ENCODE results near the gene RNF222. TPM values are rescaled to one million over a fixed set of nuclear protein-coding genes. Genes with fewer than 3 reads are reported as not detected.
"Not testable (repeated sequence)": the region's sequence is repeated elsewhere in the genome, so short reads cannot be mapped to it uniquely, and the experiment has no call there.

RNF222 gene
- total and polyA plus RNA-seq, 4 experiments from 2014 or later, result 0.08 to 0.17 (median 0.14) TPM

GRCh38 chr17:8376271-8377067 lies 21.2 kb downstream of the RNF222 start, which contains the start of gene KRABD2:
TSS of gene KRABD2 (minus strand) at chr17:8376704.
- Mint-ChIP-seq H3K4me1 (peaks cover 28 to 66% (median 47%) of the 10 kb centered on the region in 4 donors), H3K27ac (peak within 1 kb of the TSS; percentile 87 to 93 (median 92)), H3K9me3 (no peaks in the 10 kb centered on the region), H3K36me3 (peaks cover 39 to 59% of the 10 kb centered on the region in 2 donors), H3K27me3 (no peaks in the 10 kb centered on the region), H3K4me3 (peak within 1 kb of the TSS; percentile 88 to 91 (median 90))
- ChIA-PET CTCF (ENCODE audit: partially characterized antibody) (interaction anchor here (0.6 to 2.1 kb wide), 19 partner anchors 11 to 580 kb away, joined by 3 to 11 read pairs (median 4); partner anchors contain the start of gene SLC25A35), POLR2A (ENCODE audit: partially characterized antibody) (interaction anchor here (0.8 to 2.3 kb wide), 10 partner anchors 10 to 690 kb away, joined by 3 to 18 read pairs (median 4); partner anchors contain the start of genes CTC1, NDEL1 and SLC25A35)
- intact Hi-C loops (cut with micrococcal nuclease), result loop anchor here (5.0 kb wide), 1 partner anchor 239 kb away; no protein-coding TSS in a partner anchor
- Histone ChIP-seq H3K9me3 (ENCODE audit: control insufficient read depth in 1 of 2, low read length in 2 of 2) (no peaks in the 10 kb centered on the region), H3K4me1 (ENCODE audit: insufficient read depth, low read length) (peaks cover 43% of the 10 kb centered on the region), H3K27me3 (ENCODE audit: insufficient read depth, low read length) (no peaks in the 10 kb centered on the region), H3K36me3 (ENCODE audit: insufficient read depth, low read length) (peaks cover 44% of the 10 kb centered on the region), H3K4me3 (ENCODE audit: low read length in 2 of 2) (peak within 1 kb of the TSS; percentile 86 to 97), H3K27ac (ENCODE audit: low read depth, low read length) (peak within 1 kb of the TSS; percentile 85)
- peak; percentile 84 to 91 (median 86) for DNase-seq

DNA sequence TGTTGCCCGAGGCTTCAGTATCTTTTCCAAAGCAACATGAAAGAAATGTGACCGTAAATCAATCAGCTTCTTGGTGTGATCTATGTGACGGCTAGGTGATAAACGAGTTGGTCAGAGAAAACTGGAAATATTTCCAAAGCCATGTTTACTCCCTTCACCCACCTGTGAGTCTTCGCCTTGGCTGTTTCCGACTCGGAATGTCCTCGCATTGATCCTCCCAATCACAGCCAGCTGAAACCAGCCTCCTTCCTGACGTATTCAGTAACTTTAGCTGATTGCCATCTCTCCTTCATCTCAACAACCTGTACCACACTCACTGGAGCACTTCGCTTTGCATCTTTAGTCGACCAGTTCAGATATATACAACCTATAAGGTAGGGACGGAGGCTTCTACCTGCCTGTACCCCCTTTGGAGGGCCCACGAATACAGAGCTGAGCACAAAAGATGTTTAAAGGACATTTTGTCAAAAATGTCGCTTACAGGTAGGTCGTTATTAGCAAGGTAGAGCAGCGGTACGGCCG lies 21.8 kb downstream of the RNF222 start:
- H3K27me3 ChIP-seq (ENCODE audit: insufficient read depth, low read length), result no peaks in the 10 kb centered on the region
- H3K36me3 ChIP-seq (ENCODE audit: insufficient read depth, low read length), result peaks cover 41% of the 10 kb centered on the region
- intact Hi-C loops (cut with micrococcal nuclease), result loop anchor here (5.0 kb wide), 1 partner anchor 238 kb away; no protein-coding TSS in a partner anchor
- H3K9me3 ChIP-seq (ENCODE audit: control insufficient read depth in 1 of 2, low read length in 2 of 2), result no peaks in the 10 kb centered on the region
- peaks cover 23 to 59% (median 42%) of the 10 kb centered on the region in 4 donors for H3K4me1 Mint-ChIP-seq
- H3K27me3 Mint-ChIP-seq, result no peaks in the 10 kb centered on the region
- peaks cover 37% of the 10 kb centered on the region for H3K4me1 ChIP-seq (ENCODE audit: insufficient read depth, low read length)
- ChIA-PET POLR2A (ENCODE audit: partially characterized antibody) (interaction anchor here (0.6 to 2.3 kb wide), 9 partner anchors 8 to 370 kb away, joined by 3 to 18 read pairs (median 4); partner anchors contain the start of genes NDEL1 and SLC25A35), CTCF (ENCODE audit: partially characterized antibody) (interaction anchor here (0.7 to 2.0 kb wide), 11 partner anchors 12 to 622 kb away, joined by 3 to 11 read pairs (median 4); partner anchors contain the start of gene SLC25A35)
- H3K27ac Mint-ChIP-seq, result peak overlapping the region; percentile 87 to 93 (median 92)
- peak overlapping the region; percentile 85 for H3K27ac ChIP-seq (ENCODE audit: low read depth, low read length)
- peak overlapping the region; percentile 86 to 97 for H3K4me3 ChIP-seq (ENCODE audit: low read length in 2 of 2)
- DNase-seq, result no peak
- no peaks in the 10 kb centered on the region for H3K9me3 Mint-ChIP-seq
- H3K4me3 Mint-ChIP-seq, result peak overlapping the region; percentile 88 to 91 (median 90)
- H3K36me3 Mint-ChIP-seq, result peaks cover 36 to 56% of the 10 kb centered on the region in 2 donors

- Histone ChIP-seq H3K36me3 (ENCODE audit: insufficient read depth, low read length) (peaks cover 34% of the 10 kb centered on the region), H3K4me1 (ENCODE audit: insufficient read depth, low read length) (peaks cover 18% of the 10 kb centered on the region)
- H3K27ac Mint-ChIP-seq; H3K4me3 Mint-ChIP-seq; H3K27me3 Mint-ChIP-seq; DNase-seq; H3K27me3 ChIP-seq (ENCODE audit: insufficient read depth, low read length); H3K9me3 Mint-ChIP-seq; CTCF ChIA-PET (ENCODE audit: partially characterized antibody); POLR2A ChIA-PET (ENCODE audit: partially characterized antibody); H3K27ac ChIP-seq (ENCODE audit: low read depth, low read length); H3K4me3 ChIP-seq (ENCODE audit: low read length in 2 of 2); H3K9me3 ChIP-seq (ENCODE audit: control insufficient read depth in 1 of 2, low read length in 2 of 2); intact Hi-C loops (cut with micrococcal nuclease): not testable (repeated sequence)
- Mint-ChIP-seq H3K4me1 (peaks cover 15 to 40% (median 27%) of the 10 kb centered on the region in 4 donors), H3K36me3 (peaks cover 34 to 54% of the 10 kb centered on the region in 2 donors)
Measured at GRCh38 chr17:8373856-8374255, 23.8 kb downstream of the RNF222 start.

- intact Hi-C loops (cut with micrococcal nuclease), result no loop called here
- no peak for DNase-seq
- H3K4me3 Mint-ChIP-seq, result no peak overlapping the region
- Histone ChIP-seq H3K27ac (ENCODE audit: low read depth, low read length) (no peak overlapping the region), H3K9me3 (ENCODE audit: control insufficient read depth in 1 of 2, low read length in 2 of 2) (no peaks in the 10 kb centered on the region), H3K4me1 (ENCODE audit: insufficient read depth, low read length) (peaks cover 18% of the 10 kb centered on the region), H3K4me3 (ENCODE audit: low read length in 2 of 2) (no peak overlapping the region), H3K27me3 (ENCODE audit: insufficient read depth, low read length) (no peaks in the 10 kb centered on the region), H3K36me3 (ENCODE audit: insufficient read depth, low read length) (peaks cover 21% of the 10 kb centered on the region)
- H3K4me1 Mint-ChIP-seq, result peaks cover 10 to 28% (median 19%) of the 10 kb centered on the region in 4 donors
- ChIA-PET POLR2A (ENCODE audit: partially characterized antibody) (no interaction called here), CTCF (ENCODE audit: partially characterized antibody) (no interaction called here)
- H3K36me3 Mint-ChIP-seq, result peaks cover 28 to 41% of the 10 kb centered on the region in 2 donors
- no peak overlapping the region for H3K27ac Mint-ChIP-seq
- no peaks in the 10 kb centered on the region for H3K9me3 Mint-ChIP-seq
- H3K27me3 Mint-ChIP-seq, result no peaks in the 10 kb centered on the region
Measured at GRCh38 chr17:8372422-8372821, 25.2 kb downstream of the RNF222 start.

GRCh38 chr17:8371786-8372185 lies 25.8 kb downstream of the RNF222 start:
- POLR2A ChIA-PET (ENCODE audit: partially characterized antibody), result no interaction called here

GRCh38 chr17:8369944-8370343 lies 27.7 kb downstream of the RNF222 start:
- CTCF ChIA-PET (ENCODE audit: partially characterized antibody), result no interaction called here
- H3K27me3 Mint-ChIP-seq, result no peaks in the 10 kb centered on the region
- intact Hi-C loops (cut with micrococcal nuclease), result no loop called here
- Histone ChIP-seq H3K27me3 (ENCODE audit: insufficient read depth, low read length) (no peaks in the 10 kb centered on the region), H3K4me3 (ENCODE audit: low read length in 2 of 2) (no peak overlapping the region), H3K27ac (ENCODE audit: low read depth, low read length) (no peak overlapping the region), H3K36me3 (ENCODE audit: insufficient read depth, low read length) (peaks cover 17% of the 10 kb centered on the region), H3K9me3 (ENCODE audit: control insufficient read depth in 1 of 2, low read length in 2 of 2) (no peaks in the 10 kb centered on the region), H3K4me1 (ENCODE audit: insufficient read depth, low read length) (no peaks in the 10 kb centered on the region)
- DNase-seq, result no peak
- H3K9me3 Mint-ChIP-seq, result no peaks in the 10 kb centered on the region
- peaks cover 25 to 28% of the 10 kb centered on the region in 2 donors for H3K36me3 Mint-ChIP-seq
- H3K4me1 Mint-ChIP-seq, result peaks cover 1 to 3% (median 2%) of the 10 kb centered on the region in 4 donors
- peak overlapping the region in 3 of 7 donors; percentile 3 to 38 (median 27) for H3K27ac Mint-ChIP-seq
- no peak overlapping the region for H3K4me3 Mint-ChIP-seq
- POLR2A ChIA-PET (ENCODE audit: partially characterized antibody), result interaction anchor here (1.3 kb wide), 1 partner anchor 12 kb away, joined by 3 read pairs; no protein-coding TSS in a partner anchor

More at GRCh38 chr17:8371786-8372185, 25.8 kb downstream of the RNF222 start:
- intact Hi-C loops (cut with micrococcal nuclease), result no loop called here
- peaks cover 10 to 21% (median 15%) of the 10 kb centered on the region in 4 donors for H3K4me1 Mint-ChIP-seq
- H3K4me3 Mint-ChIP-seq, result peak overlapping the region in 1 of 8 donors; percentile 8
- Histone ChIP-seq H3K9me3 (ENCODE audit: control insufficient read depth in 1 of 2, low read length in 2 of 2) (no peaks in the 10 kb centered on the region), H3K27me3 (ENCODE audit: insufficient read depth, low read length) (no peaks in the 10 kb centered on the region), H3K27ac (ENCODE audit: low read depth, low read length) (no peak overlapping the region), H3K4me3 (ENCODE audit: low read length in 2 of 2) (no peak overlapping the region), H3K4me1 (ENCODE audit: insufficient read depth, low read length) (peaks cover 13% of the 10 kb centered on the region), H3K36me3 (ENCODE audit: insufficient read depth, low read length) (peaks cover 17% of the 10 kb centered on the region)
- CTCF ChIA-PET (ENCODE audit: partially characterized antibody), result no interaction called here
- H3K36me3 Mint-ChIP-seq, result peaks cover 25 to 35% of the 10 kb centered on the region in 2 donors
- DNase-seq, result no peak
- H3K27ac Mint-ChIP-seq, result peak overlapping the region in 1 of 7 donors; percentile 10
- H3K27me3 Mint-ChIP-seq, result no peaks in the 10 kb centered on the region
- no peaks in the 10 kb centered on the region for H3K9me3 Mint-ChIP-seq

- Mint-ChIP-seq H3K4me1 (peaks cover 0 to 1% (median under 1%) of the 10 kb centered on the region in 4 donors), H3K9me3 (no peaks in the 10 kb centered on the region), H3K4me3 (no peak overlapping the region), H3K27ac (peak overlapping the region in 1 of 7 donors; percentile 68), H3K36me3 (peaks cover 25 to 28% of the 10 kb centered on the region in 2 donors), H3K27me3 (no peaks in the 10 kb centered on the region)
- H3K27ac ChIP-seq (ENCODE audit: low read depth, low read length), result no peak overlapping the region
- no peaks in the 10 kb centered on the region for H3K9me3 ChIP-seq (ENCODE audit: control insufficient read depth in 1 of 2, low read length in 2 of 2)
- no peak overlapping the region for H3K4me3 ChIP-seq (ENCODE audit: low read length in 2 of 2)
- CTCF ChIA-PET (ENCODE audit: partially characterized antibody), result no interaction called here
- H3K27me3 ChIP-seq (ENCODE audit: insufficient read depth, low read length), result no peaks in the 10 kb centered on the region
- intact Hi-C loops (cut with micrococcal nuclease), result no loop called here
- no peaks in the 10 kb centered on the region for H3K4me1 ChIP-seq (ENCODE audit: insufficient read depth, low read length)
- DNase-seq, result no peak
- POLR2A ChIA-PET (ENCODE audit: partially characterized antibody), result no interaction called here
- H3K36me3 ChIP-seq (ENCODE audit: insufficient read depth, low read length), result peaks cover 17% of the 10 kb centered on the region
Measured at GRCh38 chr17:8368193-8368592, 29.4 kb downstream of the RNF222 start.
